Measurements from ENCODE around the gene AUTS2. TPM values are rescaled to one million over a fixed set of nuclear protein-coding genes. Genes with fewer than 3 reads are reported as not detected.

Gene AUTS2
- total RNA-seq, 1 experiment from 2014 or later = not detected

DNA sequence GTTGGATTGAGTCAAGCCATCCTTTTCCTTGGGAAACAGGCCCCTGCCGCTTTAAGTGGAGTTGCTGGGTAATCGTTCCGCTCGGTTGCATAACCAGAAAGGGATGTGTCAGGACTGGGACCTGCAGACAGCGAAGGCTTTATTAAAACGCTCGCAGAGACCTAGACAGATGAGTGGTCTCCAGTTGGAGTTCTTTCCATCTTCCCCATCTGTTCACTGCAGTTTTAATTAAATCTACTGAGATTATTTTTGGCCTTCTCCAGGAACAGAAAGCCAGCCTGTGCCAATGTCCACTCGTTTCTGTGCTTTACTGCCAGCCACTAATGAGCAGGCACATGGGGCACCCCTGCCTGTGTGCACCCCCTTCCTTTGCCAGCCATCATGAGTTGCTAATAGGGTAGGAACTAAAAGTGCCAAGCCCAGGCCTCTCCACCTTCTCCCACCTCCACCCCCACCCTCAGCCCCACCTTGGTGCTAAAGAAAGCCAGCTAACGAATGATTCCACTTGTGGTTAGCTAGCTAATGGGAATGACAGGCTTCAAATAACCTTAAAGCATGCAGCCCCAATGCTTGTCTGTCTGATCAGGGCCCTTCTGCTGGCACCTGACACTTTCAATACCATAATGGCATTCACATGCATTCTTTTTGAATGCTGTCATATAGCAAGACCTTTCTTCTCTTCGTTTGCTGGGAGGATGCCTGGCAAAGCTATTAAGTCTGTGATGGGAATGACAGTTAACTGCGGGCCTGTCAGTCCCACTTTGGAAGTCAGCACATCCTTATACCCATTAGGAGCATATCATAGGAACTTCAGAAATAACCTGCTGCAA lies 976.9 kb downstream of the AUTS2 start:
- H3K9me3 Mint-ChIP-seq (ENCODE audit: low read depth, unreplicated experiment) = peaks cover 5% of the 10 kb centered on the region
- no peak overlapping the region for H3K27ac Mint-ChIP-seq (ENCODE audit: unreplicated experiment)
- H3K4me1 Mint-ChIP-seq (ENCODE audit: low read depth, unreplicated experiment) = no peaks in the 10 kb centered on the region
- intact Hi-C loops (cut with micrococcal nuclease; ENCODE audit: unreplicated experiment) = no loop called here
- TF ChIP-seq, protein P1, sequence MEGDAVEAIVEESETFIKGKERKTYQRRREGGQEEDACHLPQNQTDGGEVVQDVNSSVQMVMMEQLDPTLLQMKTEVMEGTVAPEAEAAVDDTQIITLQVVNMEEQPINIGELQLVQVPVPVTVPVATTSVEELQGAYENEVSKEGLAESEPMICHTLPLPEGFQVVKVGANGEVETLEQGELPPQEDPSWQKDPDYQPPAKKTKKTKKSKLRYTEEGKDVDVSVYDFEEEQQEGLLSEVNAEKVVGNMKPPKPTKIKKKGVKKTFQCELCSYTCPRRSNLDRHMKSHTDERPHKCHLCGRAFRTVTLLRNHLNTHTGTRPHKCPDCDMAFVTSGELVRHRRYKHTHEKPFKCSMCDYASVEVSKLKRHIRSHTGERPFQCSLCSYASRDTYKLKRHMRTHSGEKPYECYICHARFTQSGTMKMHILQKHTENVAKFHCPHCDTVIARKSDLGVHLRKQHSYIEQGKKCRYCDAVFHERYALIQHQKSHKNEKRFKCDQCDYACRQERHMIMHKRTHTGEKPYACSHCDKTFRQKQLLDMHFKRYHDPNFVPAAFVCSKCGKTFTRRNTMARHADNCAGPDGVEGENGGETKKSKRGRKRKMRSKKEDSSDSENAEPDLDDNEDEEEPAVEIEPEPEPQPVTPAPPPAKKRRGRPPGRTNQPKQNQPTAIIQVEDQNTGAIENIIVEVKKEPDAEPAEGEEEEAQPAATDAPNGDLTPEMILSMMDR (IDR thresholded peaks at IDR 0.05; ENCODE audit: unreplicated experiment) = no peak
- H3K36me3 Mint-ChIP-seq (ENCODE audit: insufficient read depth, unreplicated experiment) = no peaks in the 10 kb centered on the region
- CTCF ChIA-PET = no interaction called here
- no peak overlapping the region for H3K4me3 Mint-ChIP-seq (ENCODE audit: low read depth, unreplicated experiment)
- BruUV-seq (replicated peaks) = no TSS peak
- no peaks in the 10 kb centered on the region for H3K27me3 Mint-ChIP-seq (ENCODE audit: unreplicated experiment)
- DNase-seq = no peak

DNA sequence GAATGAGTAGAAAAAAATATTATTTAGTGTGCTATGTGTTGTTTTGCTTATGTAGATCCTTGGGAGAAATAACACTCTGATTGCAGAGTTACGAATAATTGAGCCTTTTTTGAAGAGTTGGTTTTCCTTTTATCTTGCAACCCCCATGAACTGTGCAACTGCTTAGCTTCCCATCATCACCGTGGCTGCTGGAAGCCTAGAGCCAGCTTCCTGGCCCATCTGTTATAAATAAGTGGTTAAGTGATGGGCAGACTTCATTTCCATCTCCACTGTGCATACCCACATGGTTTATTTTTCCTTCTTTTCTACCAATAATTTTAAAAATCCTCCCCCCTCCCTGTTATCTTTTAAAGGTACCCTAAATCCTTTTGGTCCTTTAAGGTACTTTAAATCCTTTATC lies 978.8 kb downstream of the AUTS2 start:
- CTCF ChIA-PET = no interaction called here
- TF ChIP-seq, protein P1 (IDR thresholded peaks at IDR 0.05; ENCODE audit: unreplicated experiment) = no peak

DNA sequence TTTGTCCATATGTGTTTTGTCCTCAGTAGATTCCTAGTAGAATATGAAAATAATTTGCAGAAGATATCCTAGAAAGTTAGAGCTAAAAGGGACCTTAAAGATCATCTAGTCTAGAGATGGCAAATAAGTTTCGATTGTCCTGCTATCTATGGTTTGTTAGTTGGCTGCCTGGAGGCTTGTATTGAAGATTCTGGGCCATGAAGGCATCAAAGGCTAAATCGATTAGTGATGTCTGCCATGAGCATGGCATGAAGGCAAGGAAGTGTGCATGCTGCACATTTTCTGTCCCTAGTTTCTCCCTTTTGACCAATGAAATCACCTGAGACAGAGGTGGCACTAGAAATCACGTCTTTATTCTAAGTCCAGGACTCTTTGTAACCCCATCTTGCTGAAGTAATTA lies 979.9 kb downstream of the AUTS2 start:
- Mint-ChIP-seq H3K36me3 (ENCODE audit: insufficient read depth, unreplicated experiment) (no peaks in the 10 kb centered on the region), H3K9me3 (ENCODE audit: low read depth, unreplicated experiment) (peaks cover 2% of the 10 kb centered on the region), H3K27ac (ENCODE audit: unreplicated experiment) (no peak overlapping the region), H3K4me1 (ENCODE audit: low read depth, unreplicated experiment) (no peaks in the 10 kb centered on the region), H3K27me3 (ENCODE audit: unreplicated experiment) (no peaks in the 10 kb centered on the region), H3K4me3 (ENCODE audit: low read depth, unreplicated experiment) (no peak overlapping the region)
- intact Hi-C loops (cut with micrococcal nuclease; ENCODE audit: unreplicated experiment) = no loop called here
- TF ChIP-seq, protein P1 (IDR thresholded peaks at IDR 0.05; ENCODE audit: unreplicated experiment) = no peak
- DNase-seq = no peak
- BruUV-seq (replicated peaks) = no TSS peak
- CTCF ChIA-PET = no interaction called here

More for the DNA sequence above, 978.8 kb downstream of the AUTS2 start:
- H3K27me3 Mint-ChIP-seq (ENCODE audit: unreplicated experiment) = no peaks in the 10 kb centered on the region
- peaks cover 2% of the 10 kb centered on the region for H3K9me3 Mint-ChIP-seq (ENCODE audit: low read depth, unreplicated experiment)
- no peaks in the 10 kb centered on the region for H3K36me3 Mint-ChIP-seq (ENCODE audit: insufficient read depth, unreplicated experiment)
- no peak for DNase-seq
- H3K4me1 Mint-ChIP-seq (ENCODE audit: low read depth, unreplicated experiment) = no peaks in the 10 kb centered on the region
- no TSS peak for BruUV-seq (replicated peaks)
- no peak overlapping the region for H3K27ac Mint-ChIP-seq (ENCODE audit: unreplicated experiment)
- no peak overlapping the region for H3K4me3 Mint-ChIP-seq (ENCODE audit: low read depth, unreplicated experiment)
- intact Hi-C loops (cut with micrococcal nuclease; ENCODE audit: unreplicated experiment) = no loop called here

DNA sequence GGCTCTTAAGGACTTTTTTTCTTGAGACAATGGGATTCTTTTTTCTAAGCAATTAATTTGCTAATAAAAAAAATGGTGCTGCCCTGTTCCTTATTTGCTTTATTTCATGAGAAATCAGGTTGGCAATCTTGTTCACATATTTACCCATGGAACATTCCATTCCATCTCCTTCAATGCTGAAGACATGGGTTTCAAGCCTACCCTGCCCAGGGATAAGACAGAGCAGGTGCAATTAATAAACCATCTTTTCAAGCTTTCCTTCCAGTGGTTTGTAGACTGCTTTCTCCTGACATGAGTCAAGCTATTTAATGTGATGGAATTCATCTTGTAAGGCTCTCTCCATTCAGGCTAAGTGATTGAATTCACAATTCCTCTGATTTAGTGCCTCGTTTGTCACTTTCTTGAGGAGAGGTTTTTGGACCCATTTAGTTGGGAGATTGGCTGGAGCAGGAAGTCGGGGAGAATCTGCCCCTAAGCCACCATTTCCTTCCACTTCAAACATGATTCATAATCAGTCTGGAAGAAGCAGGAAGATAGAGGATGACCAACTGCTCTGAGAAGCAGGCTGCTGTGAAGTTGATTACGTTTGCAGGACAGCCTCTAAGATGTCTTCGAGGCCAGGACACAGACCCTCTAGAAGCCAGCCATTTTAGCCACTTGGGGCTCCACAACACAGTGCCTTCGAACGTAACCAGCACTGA lies 981.3 kb downstream of the AUTS2 start:
- H3K4me1 Mint-ChIP-seq (ENCODE audit: low read depth, unreplicated experiment) = no peaks in the 10 kb centered on the region
- CTCF ChIA-PET = no interaction called here
- H3K36me3 Mint-ChIP-seq (ENCODE audit: insufficient read depth, unreplicated experiment) = no peaks in the 10 kb centered on the region
- TF ChIP-seq, protein P1 (IDR thresholded peaks at IDR 0.05; ENCODE audit: unreplicated experiment) = no peak
- intact Hi-C loops (cut with micrococcal nuclease; ENCODE audit: unreplicated experiment) = no loop called here
- H3K27me3 Mint-ChIP-seq (ENCODE audit: unreplicated experiment) = no peaks in the 10 kb centered on the region
- BruUV-seq (replicated peaks) = no TSS peak
- peaks cover 2% of the 10 kb centered on the region for H3K9me3 Mint-ChIP-seq (ENCODE audit: low read depth, unreplicated experiment)
- H3K4me3 Mint-ChIP-seq (ENCODE audit: low read depth, unreplicated experiment) = no peak overlapping the region
- DNase-seq = no peak
- H3K27ac Mint-ChIP-seq (ENCODE audit: unreplicated experiment) = no peak overlapping the region
